NCI-H1048 (cell line): ENCODE data around the gene POU4F3.
A peak's percentile ranks its signal among the peaks of the same experiment; 100 is the strongest.

ENCODE experiments used
- DNase-seq: peaks from one replicate; lab custom pipeline; 2025; lab: John Stamatoyannopoulos, UW

POU4F3 gene

DNA sequence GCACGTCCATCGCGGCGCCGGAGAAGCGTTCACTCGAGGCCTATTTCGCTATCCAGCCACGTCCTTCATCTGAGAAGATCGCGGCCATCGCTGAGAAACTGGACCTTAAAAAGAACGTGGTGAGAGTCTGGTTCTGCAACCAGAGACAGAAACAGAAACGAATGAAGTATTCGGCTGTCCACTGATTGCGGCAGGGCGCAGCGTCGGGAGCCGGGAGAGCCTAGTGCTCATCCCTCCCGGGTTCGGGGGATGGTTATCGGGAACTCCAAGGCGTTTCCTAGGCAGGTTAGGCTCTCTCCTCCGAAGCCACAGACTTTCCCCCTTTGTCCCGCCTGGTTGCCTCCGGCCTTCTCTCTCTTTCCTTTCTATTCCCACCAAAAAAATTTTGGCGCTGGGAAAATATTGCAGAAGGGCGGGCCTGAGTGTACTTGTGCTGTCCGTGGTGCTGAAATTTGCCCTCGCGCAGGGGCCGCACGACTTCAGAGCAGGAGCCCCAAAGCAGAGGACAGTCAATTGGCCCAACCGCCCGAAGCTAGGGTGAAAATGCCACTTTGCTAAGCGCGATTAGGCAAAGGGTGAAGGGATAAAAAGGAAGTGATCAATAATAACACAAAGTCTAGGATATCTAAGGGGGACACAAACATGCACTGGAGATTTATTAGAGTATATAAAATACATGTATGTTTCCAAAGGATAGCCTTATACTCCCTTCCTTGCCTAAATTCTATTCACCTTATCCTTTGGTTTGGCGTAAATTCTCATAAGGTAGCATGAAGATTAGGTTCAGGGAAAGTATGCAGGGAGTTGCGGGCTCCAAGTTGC is 1.8 kb downstream of the POU4F3 start:
- DNase-seq = peak; percentile 23

DNA sequence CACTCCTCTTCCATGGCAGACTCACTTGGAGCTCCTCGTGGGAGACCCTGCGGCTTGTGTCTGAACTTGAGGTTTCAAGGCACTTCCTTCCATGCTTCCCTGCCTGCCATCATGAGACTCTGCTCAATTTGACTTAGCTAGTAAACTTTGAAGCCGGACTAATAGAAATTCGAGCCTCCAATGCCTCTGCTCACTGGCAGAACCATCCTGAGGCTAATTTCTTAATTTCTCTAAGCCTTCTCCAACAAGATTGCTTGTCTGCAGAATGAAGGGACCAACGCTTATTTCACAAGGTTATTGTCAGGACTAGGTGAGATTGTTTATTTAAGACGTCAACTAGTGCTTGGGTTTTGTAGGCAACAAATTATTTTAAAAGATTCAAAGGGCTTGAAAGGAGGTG is 3.2 kb downstream of the POU4F3 start:
- DNase-seq = no peak

DNA sequence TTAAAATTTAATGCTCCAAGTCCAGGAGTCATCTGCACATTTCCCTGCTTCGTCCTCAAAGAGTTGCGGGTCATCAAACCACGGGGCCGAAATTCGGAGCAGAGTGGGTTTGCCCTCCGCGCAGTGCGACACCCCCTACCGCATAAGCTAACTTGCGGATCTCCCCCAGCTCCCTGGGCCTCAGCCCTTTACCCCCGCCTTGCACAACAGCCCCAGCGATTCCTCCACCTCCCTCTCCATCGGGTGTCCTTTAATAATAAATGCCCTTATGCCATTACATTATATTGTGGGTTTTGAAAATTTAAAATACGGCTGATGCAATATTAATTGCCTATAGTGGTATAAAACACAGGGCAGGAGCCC is 3.9 kb downstream of the POU4F3 start:
- no peak for DNase-seq

DNA sequence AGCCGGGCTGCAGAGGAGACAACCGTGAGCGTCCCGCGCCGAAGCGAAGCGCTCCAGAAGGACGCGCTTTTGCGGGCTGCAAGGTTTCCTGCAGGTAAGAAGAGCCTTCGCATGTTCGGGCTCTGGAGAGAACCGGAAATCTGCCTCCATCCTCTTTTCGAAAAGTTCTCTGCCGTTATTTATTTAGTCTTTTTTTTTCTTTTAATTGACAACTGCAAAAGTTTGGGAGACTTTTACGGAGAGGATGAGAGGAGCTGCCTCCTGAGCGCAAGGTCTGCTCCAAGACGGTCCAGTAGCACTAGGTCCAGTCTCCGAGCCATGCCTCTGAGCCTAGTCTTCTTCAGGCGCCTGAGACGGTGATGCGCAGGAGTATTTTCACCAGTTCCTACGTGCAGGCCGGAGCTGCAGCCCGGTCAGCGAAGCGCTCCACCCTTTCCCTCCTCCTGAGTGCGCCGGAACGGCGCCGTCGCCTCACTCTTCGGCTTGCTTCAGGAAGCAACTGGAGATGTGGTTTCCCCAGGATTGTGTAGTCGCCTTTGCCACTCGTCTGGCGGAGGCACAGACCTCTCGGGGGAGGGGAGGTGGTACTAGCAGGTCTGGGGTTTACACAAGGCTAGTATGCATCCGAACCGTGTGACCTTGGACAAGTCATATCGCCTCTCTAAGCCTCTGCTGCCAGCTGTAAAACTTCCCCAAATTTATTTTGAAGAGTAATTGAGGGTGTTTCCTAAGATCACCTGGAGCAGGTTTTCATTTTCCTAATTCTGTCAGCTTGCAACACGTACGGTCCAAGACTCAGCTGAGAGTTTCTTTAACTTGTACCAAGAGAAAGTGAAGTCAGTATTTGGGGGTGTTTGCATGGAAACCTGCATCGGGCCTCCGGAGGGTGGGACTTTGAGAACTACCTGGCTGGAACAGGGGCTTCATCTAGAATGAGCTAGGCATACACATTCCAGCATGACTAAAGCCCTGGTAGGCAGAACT is 4.5 kb downstream of the POU4F3 start:
- no peak for DNase-seq

DNA sequence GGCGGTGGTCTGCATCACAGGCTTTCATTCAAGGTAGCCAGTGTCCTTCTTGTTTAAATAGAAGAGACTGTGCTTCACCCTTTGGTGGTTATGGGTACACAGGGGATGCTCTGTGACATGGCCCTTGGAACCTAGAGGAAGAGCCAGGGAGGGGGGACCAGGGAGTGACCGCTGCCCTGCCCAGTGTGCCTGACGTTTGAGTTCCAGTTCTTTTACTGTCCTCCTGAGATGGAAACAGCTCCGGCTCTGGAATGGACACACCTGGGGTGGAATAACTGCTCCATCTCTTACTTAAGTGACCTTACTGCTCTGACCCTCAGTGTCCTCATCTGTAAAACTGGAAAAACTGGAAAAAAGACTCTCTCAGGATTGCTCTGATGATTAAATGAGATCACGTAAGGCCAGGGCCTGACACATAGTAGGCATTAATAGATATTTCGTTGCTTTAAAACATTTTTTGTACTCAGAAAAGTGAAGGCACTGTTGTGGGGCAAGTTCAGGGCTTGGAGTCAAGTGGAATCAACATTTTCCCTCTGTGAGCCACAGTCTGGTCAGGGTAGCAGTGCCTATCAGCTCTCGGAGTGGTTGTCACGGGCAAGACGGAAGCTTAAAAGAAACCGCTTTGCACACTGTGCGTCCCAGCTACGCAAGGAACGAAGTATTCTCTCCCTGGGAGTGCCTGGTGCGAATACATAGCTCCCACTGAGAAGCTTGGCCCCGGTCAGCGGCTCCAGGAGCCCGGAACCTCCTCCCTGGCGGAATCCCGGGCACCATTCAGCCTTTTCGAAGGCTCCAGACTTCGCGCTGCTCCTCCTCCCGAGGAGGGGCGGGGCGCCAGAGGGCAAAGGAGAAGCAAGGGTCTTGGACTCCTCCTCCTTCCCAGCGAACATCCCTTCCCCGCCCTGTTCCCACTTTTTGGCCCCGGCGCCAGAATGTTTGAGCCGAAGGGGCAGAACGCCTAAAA is 5.8 kb downstream of the POU4F3 start:
- no peak for DNase-seq

DNA sequence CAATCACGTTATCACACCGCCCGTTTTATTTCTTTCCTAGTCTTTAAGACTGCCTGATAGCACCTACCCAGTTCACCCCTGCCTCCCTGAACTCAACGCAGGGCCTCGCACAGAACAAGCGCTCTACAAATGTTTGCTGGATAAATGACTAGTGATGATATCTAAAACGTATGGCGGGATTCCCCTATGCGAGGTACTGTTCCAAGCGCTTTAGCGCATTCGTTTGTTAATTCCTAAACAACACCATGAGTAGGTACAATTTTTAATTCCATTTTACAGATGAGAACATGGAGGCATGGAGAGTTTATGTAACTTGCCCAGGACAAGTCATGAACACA is 6.6 kb downstream of the POU4F3 start:
- DNase-seq = no peak

DNA sequence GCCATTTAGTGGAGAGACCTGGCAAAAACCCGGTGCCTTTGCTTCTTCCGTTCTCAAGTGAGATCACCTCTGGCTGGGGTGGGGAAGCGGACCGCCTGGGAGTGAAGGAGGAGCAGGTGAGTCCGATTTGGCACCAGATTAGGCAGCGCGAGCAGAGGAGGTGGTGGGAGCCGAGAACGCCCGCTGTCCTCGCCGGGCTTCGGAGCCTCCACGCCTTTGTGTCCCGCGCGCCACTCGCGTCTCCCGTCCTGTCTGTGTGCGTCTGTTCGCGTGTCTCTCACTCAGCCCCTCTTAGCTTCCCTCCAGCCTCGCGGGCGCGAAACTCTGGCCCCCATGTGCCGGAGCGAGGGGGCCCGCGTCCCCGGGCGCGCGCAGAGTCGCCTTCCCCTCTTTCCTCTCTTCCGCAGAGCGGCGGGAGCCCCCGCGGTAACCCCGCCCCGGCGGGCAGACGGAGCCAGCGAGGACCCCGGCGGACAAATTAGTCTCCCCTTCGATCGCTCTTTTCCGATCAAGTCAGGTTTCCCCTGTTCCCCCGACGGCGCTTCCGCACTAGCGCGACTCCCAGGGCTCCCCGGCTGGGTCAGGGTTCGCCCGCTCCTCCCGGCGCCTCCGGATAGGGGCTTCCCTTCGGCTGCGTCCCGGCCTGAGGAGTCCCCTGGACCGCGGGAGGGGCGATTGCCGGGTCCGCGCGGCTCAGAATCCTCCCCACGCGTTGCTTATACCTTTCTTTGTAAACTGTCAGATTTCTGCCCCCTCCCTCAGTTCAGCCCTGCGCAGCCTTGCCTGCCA is 7.1 kb downstream of the POU4F3 start:
- no peak for DNase-seq

DNA sequence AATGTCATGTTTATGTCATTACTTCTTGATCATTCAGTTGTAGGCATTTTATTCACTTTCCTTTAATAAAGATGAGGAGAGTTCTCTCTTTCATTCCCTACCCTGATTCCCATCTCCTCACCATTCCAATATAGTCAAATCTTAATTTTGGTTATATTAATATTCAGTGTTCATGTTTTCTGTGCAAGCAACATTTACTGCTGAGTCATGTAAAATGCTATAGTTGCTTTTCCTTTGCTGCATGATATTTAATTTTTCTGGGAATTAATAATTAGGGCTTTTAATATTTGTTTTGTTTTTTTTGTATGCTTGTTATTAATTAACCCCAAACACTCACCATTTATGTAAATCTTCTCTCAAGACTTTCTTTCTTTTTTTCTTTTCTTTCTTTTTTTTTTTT is 18.5 kb downstream of the POU4F3 start:
- DNase-seq = no peak

DNA sequence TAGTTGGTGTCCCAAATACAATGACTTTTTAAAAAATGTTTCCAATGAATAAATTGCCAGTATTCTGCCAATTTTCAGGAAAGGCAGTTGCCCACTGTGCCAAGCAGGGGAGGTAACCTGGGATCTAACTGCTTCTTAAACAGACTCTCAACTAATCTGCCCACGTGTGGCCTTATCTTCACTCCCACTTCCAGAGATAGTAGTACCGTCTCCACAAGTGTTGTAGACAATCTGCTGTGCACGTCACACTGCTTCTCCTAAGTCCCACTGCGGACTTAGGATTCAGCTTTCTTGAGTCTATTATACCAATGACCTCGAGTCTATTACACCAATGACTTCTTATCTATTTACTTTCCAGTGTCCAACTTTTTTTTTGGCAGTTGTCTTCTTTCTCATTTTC is 21.2 kb downstream of the POU4F3 start:
- no peak for DNase-seq

DNA sequence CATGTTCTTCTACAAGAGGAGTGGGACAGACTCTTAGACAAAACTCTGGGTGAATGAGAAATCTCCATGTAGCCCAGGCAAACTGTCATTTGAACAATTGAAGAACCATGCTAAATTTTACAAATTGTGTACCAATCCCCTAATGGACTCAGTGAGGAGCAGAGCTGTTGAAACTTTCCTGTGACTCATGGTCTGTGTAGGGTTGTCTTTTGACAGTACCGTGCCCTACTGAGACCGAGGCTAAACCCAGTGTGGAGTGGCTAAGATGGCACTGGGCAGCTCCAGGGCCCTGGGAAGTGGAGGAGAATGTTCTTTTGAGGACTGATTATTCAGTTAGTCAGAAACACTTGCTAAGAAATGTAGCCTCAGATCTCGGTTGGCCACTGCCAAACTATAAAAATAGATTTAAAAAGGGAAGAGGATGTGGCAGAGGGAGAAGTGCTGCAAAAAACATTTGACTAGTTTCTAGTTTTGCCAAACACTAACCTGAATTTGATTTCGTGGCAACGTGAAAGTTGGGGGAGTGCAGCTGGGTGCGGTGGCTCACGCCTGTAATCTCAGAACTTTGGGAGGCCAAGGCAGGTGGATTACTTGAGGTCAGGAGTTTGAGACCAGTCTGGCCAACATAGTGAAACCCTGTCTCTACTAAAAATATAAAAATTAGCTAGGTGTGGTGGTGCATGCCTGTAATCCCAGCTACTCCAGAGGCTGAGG is 24.7 kb downstream of the POU4F3 start:
- DNase-seq = no peak

DNA sequence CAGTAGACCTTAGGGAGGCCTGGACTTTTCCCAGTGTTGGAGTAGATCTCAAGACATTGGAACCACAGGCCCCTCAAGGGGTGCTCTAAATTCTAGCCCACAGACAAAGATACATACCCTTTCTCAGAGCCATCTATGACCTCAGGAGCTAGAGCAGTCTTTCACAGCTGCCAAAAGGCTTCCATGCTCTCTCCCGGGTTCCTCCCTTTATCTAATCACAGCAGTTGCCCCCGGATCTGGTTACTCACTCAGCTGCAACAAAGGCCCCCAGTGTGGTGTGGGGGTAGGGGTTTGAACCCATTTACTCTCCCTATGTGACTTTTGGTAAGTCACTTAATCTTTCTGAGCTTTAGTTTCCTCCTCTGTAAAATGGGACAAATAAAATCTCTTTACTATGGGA is 27.0 kb downstream of the POU4F3 start:
- no peak for DNase-seq

DNA sequence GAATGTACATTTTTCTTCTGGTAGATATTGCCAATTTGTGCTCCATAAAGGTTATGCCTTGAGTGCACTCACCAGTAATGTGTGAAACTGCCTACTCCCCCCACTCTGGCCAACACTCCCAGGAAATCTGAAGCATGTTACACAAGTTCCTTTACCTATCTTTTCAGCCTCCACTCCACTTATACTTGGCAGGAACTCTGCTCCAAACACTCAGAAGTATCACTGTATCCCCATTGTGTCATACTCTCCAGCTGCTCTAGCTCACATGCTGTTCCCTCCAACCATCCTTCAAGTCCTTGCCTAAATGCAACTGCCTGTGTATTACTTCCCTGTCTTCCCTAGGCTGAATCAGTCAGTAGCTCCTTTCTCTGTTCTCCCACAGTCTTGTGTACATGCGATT is 28.3 kb downstream of the POU4F3 start:
- DNase-seq = no peak

DNA sequence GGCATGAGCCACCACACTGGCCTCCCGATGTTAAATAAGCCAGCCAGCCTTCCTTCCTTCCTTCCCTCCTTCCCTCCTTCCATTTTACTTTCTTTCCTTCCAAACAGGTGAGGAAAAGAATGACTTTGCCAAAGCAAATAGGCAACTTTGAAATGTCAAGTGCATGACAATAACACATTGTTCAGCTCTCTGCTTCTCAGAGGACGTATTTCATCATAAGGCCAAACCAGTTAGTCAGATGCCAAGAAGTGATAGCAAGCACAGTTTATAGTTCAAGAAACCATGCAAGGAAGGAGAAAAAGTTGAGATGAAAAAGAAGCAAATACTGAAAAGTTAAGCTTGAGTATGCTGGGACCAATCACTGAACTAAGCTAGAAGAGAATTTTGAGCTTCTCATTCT is 29.5 kb downstream of the POU4F3 start:
- no peak for DNase-seq

DNA sequence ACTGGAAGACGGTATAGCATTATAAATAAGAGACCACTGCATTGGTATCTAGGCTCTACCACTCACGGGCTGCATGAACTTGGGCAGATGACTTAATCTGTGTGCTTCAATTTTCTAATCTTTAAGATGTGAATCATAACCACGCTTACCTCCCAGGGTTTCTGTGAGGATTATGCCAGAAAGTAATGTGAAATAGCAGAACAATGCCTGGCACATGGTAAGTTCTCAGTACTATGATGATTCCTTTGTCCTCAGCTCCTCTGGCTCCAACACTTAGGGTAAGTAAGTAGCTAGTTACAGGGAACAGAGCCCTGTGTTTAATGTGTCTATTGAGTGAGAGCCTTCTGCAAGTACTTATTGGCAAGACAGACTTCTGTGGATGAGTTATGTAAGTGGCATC is 31.1 kb downstream of the POU4F3 start:
- no peak for DNase-seq

DNA sequence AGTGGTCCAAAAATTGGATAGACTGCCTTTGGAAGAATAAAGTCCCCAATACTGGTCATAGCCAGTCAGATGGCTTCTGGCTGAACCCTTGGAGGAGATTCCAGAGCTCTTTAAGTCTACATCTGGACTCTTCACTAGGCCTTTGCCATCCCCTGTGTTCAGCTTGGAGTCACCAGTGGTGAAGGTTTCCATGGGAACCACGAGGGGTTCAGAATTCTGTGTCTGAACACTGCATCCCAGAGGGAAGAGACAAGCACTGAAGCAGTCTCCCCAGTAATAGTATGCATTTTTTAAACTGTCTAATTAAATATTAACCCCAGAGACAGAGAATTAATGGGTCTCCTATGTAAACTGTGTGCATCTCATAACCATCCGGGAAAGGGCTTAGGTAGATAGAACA is 38.2 kb downstream of the POU4F3 start:
- no peak for DNase-seq

DNA sequence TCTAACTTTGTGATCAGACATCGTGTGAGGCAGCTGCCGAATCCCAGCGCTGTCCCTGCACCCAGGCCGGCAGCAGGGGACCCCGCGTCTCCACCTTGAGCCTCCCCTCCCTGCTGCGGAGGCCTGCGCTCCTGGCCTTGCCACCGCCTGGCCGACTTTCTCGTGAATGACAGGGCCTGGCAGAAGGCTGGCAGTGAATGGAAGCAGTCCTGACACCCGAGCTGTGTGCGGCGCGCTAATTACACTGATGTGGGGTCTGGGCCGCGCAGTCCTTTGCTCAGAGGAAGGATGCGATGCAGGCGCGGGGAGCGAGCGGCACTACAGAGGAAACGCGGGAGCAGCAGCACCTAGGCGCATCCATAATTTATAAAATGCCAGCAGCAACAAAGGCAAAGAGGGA is 40.3 kb downstream of the POU4F3 start:
- no peak for DNase-seq

DNA sequence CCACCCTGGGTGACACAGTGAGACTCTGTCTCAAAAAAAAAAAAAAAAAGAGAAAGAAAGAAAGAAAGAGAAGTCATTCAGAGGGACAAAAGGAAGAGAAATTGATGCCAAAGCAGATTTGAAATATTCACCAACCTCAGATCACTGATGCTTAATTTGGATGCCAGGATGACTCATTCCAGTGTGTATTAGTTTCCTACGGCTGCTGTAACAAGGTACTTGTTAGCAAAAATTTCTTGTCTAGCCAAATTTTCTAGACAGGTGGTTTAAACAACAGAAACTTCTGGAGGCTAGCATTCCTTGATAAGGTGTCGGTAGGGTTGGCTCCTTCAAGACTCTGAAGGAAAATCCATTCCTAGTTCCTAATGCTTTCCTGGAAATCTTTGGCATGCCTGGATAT is 42.1 kb downstream of the POU4F3 start:
- DNase-seq = no peak

DNA sequence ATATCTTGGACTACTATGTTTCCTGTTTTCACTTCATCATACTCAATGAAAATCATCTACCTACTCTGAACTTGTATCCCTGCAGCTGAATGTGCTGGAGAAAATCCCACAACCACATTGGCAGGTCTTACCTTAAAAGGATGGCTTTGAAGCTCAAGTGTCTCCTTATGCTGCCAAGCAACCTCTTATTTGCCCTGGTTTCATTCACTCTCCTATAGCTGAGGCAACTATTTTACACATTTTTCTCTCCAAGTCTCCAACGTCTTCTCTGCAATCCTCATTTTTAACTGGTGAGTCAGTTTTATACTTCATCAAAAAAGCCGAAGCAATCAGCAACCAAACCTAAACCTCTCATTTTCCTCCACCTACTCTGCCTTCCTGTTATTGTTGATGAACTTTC is 49.7 kb downstream of the POU4F3 start:
- no peak for DNase-seq

DNA sequence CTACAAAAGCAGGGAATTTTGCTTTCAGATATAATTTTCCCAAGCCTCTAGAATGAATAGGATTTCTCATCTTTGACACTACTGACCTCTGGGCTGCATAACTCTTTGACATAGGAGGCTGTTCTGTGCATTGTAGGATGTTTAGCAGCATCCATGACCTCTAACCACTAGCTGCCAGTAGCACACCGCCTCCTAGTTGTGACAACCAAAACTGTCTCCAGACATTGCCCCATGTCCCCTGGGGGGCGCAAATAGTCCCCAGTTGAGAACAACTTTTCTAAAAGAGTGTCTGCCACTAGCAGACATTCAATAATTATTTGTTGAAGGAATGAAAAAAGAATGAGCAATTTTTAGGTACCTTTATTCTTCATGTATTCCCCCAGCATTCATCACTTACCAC is 51.8 kb downstream of the POU4F3 start:
- DNase-seq = no peak
